ENCODE measurements around the gene CSF1.

Gene CSF1

DNA sequence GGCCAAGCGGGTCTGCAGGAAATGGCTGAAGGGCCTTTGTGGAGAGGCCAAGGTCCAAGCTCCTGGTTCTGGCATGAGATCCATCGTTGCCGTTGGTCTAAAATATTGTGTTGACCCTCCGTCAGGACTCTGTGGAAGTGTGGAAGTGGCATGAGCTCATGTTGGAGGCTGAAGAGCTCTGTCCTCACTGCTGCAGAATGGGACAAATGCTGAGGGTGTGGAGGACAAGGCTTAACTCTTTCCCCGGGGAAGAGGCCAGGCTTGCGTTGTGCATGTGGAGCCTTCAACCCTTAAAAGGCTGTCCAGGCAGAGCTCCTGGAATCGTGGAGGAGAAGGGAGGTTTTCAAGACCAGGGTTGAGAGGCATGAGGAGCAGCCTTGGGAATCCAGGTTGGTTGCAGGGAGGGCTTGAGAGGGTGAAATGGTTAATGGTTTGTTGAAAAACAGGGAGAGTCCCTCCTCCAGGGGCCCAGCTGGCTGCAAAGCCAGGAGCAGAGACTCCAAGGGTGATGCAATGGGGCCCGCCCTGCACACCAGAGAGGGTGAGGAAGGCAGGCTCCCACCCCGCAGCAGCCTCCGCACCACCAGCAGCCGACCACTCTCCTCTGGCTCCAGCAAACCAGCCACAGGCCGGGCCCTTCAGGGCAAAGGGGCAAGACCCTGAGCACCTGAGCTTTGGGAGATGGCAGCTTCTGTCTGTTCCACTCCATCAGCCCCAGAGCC is 67.2 kb downstream of the CSF1 start:
- DNase-seq (ENCODE audit: low read depth in 3 of 3) = no peak

- DNase-seq (ENCODE audit: low read depth in 3 of 3) = no peak
Measured at GRCh38 chr1:109978761-109979488, 68.3 kb downstream of the CSF1 start.

DNA sequence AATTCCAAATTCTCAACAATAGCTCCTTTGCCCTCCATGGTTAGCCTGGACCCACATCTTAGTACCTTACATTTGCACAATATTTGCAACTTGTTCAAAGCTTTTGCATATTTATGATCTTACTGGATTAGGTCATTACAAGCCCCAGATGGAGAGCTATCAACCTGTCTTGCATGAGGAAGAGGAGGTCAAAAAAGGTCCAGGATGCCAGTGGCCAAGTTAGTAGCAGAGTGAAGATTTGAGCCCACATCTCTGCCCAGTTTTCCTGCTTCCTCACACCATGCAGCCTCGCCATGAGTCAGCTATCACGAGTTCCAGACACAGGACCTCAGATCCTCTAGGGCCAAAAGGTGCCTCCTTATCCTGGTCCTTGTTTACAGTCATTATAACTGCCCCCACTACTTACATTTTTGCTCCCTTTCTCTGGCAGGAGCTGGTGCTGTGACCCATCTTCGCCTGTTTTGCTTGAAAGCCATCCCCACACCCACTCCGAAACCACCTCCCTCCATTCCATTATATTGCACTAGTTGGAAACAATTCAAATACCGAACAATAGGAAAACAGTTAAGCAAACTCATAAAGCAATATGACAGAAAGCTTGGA is 68.9 kb downstream of the CSF1 start:
- DNase-seq (ENCODE audit: low read depth in 3 of 3) = no peak
